Measurements from ENCODE around the gene APLP1. TPM values are rescaled to one million over a fixed set of nuclear protein-coding genes. Genes with fewer than 3 reads are reported as not detected.

Gene APLP1
- total and polyA plus RNA-seq, 2 experiments from 2014 or later: 30.2 to 36.0 TPM

DNA sequence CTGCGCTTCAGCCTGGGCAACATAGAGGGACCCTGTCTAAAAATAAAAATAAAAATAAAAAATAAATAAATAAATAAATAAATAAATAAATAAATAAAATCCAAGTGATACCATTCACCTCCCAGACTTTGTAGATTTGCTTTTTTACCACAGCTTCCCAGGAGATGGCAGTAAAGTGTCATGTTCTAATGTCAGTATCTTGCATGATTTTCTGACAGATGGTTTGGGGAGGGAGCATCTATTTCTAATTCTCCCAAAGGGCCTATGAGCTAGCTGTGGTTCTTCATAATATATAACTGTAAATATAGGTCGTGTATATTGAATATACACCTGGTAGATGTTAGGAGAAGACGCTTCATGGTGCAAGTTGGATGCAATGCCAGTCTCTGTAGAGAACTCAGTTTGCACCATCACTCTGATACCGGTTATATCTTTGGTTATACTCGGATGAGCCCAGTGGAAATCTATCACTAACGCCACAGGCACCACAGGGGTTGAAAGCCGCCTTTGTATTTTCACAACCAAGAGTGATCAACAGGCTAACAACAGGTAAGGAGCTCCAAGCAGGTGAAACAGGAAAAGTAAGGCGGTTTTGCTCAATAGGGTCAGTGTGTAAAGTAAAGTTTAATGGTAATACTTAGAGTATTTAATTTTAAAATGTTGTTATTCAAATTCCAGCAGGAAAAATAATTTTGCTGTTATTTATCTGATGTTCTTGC lies 13.9 kb downstream of the APLP1 start:
- H4K20me1 ChIP-seq (replicated peaks; ENCODE audit: insufficient read depth): no peaks in the 10 kb centered on the region; the same call in 1 of the 2 replicates
- H2AFZ ChIP-seq: no peak overlapping the region
- H3K27me3 ChIP-seq (ENCODE audit: insufficient read depth): 0 out of 2 replicates have a peak, but pooled peaks cover 4% of the 10 kb centered on the region
- H3K4me2 ChIP-seq: no peak overlapping the region
- no peak; the same call in 2 of the 3 replicates for ATAC-seq
- no peak for TF ChIP-seq ZNF114 (CRISPR knock-in tag; IDR thresholded peaks at IDR 0.05)
- TF ChIP-seq, protein P1, sequence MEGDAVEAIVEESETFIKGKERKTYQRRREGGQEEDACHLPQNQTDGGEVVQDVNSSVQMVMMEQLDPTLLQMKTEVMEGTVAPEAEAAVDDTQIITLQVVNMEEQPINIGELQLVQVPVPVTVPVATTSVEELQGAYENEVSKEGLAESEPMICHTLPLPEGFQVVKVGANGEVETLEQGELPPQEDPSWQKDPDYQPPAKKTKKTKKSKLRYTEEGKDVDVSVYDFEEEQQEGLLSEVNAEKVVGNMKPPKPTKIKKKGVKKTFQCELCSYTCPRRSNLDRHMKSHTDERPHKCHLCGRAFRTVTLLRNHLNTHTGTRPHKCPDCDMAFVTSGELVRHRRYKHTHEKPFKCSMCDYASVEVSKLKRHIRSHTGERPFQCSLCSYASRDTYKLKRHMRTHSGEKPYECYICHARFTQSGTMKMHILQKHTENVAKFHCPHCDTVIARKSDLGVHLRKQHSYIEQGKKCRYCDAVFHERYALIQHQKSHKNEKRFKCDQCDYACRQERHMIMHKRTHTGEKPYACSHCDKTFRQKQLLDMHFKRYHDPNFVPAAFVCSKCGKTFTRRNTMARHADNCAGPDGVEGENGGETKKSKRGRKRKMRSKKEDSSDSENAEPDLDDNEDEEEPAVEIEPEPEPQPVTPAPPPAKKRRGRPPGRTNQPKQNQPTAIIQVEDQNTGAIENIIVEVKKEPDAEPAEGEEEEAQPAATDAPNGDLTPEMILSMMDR (conservative IDR thresholded peaks at IDR 0.05; ENCODE audit: low read depth in 2 of 2): peak; percentile 62 to 73
- TF ChIP-seq, protein P2, sequence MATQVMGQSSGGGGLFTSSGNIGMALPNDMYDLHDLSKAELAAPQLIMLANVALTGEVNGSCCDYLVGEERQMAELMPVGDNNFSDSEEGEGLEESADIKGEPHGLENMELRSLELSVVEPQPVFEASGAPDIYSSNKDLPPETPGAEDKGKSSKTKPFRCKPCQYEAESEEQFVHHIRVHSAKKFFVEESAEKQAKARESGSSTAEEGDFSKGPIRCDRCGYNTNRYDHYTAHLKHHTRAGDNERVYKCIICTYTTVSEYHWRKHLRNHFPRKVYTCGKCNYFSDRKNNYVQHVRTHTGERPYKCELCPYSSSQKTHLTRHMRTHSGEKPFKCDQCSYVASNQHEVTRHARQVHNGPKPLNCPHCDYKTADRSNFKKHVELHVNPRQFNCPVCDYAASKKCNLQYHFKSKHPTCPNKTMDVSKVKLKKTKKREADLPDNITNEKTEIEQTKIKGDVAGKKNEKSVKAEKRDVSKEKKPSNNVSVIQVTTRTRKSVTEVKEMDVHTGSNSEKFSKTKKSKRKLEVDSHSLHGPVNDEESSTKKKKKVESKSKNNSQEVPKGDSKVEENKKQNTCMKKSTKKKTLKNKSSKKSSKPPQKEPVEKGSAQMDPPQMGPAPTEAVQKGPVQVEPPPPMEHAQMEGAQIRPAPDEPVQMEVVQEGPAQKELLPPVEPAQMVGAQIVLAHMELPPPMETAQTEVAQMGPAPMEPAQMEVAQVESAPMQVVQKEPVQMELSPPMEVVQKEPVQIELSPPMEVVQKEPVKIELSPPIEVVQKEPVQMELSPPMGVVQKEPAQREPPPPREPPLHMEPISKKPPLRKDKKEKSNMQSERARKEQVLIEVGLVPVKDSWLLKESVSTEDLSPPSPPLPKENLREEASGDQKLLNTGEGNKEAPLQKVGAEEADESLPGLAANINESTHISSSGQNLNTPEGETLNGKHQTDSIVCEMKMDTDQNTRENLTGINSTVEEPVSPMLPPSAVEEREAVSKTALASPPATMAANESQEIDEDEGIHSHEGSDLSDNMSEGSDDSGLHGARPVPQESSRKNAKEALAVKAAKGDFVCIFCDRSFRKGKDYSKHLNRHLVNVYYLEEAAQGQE (IDR thresholded peaks at IDR 0.05; ENCODE audit: unreplicated experiment): peak; percentile 29
- H3K9me2 ChIP-seq (ENCODE audit: insufficient read depth): no peaks in the 10 kb centered on the region
- peaks cover 14% of the 10 kb centered on the region for H3K4me1 Mint-ChIP-seq
- H3K4me3 Mint-ChIP-seq: no peak overlapping the region
- H3F3A ChIP-seq (replicated peaks; ENCODE audit: low read depth): 0 out of 2 replicates have a peak, but pooled peaks cover 3% of the 10 kb centered on the region
- peaks cover 21% of the 10 kb centered on the region for H3K27me3 Mint-ChIP-seq (ENCODE audit: insufficient read depth, low read depth, poor library complexity)
- H3K36me3 ChIP-seq (ENCODE audit: insufficient read depth): no peaks in the 10 kb centered on the region
- H3K9me3 Mint-ChIP-seq: no peaks in the 10 kb centered on the region; the same call in 2 of the 3 replicates
- H3K4me3 ChIP-seq: no peak overlapping the region
- peaks cover 5% of the 10 kb centered on the region; the same call in 1 of the 2 replicates for H3K4me1 ChIP-seq (ENCODE audit: insufficient read depth)
- H3K27ac Mint-ChIP-seq: no peak overlapping the region
- H3K36me3 Mint-ChIP-seq (ENCODE audit: low read depth): peaks cover 9% of the 10 kb centered on the region
- H3K27ac ChIP-seq (ENCODE audit: low read depth): no peak overlapping the region
- peak; percentile 68 for DNase-seq (ENCODE audit: low spot score)
- H3K79me2 ChIP-seq (replicated peaks; ENCODE audit: insufficient read depth): no peaks in the 10 kb centered on the region

DNA sequence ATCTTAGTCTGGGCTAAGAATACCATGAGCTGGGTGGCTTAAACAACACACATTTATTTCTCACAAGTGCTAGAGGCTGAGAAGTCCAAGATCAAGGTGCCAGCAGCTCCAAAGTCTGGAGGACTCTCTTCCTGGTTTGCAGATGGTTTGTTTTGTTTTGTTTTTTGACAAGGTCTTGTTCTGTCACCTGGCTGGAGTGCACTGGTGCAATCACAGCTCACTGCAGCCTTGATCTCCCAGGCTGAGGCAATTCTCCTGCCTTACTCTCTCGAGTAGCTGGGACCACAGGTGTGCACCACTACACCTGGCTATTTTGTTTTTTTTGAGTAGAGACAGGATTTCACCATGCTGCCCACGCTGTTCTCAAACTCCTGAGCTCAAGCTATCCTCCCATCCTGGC lies 15.5 kb downstream of the APLP1 start:
- no peak for ATAC-seq
- TF ChIP-seq JUNB (IDR thresholded peaks at IDR 0.05; ENCODE audit: unreplicated experiment) (no peak), STAT1 (IDR thresholded peaks at IDR 0.05; ENCODE audit: unreplicated experiment) (no peak), EZH2 (IDR thresholded peaks at IDR 0.05; ENCODE audit: low read depth, unreplicated experiment) (no peak), NANOG (IDR thresholded peaks at IDR 0.05; ENCODE audit: borderline replicate concordance) (no peak), ZNF114 (CRISPR knock-in tag; IDR thresholded peaks at IDR 0.05) (no peak), POLR2AphosphoS5 (IDR thresholded peaks at IDR 0.05; ENCODE audit: low read depth) (no peak), ZNF331 (CRISPR knock-in tag; IDR thresholded peaks at IDR 0.05; ENCODE audit: low read depth) (no peak)
- TF ChIP-seq, protein P1 (conservative IDR thresholded peaks at IDR 0.05; ENCODE audit: low read depth in 2 of 2): no peak
- TF ChIP-seq, protein P3, sequence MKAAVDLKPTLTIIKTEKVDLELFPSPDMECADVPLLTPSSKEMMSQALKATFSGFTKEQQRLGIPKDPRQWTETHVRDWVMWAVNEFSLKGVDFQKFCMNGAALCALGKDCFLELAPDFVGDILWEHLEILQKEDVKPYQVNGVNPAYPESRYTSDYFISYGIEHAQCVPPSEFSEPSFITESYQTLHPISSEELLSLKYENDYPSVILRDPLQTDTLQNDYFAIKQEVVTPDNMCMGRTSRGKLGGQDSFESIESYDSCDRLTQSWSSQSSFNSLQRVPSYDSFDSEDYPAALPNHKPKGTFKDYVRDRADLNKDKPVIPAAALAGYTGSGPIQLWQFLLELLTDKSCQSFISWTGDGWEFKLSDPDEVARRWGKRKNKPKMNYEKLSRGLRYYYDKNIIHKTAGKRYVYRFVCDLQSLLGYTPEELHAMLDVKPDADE (IDR thresholded peaks at IDR 0.05): no peak

More for the DNA sequence above, 15.5 kb downstream of the APLP1 start:
- H3K27me3 Mint-ChIP-seq (ENCODE audit: insufficient read depth, low read depth, poor library complexity): peaks cover 17% of the 10 kb centered on the region
- H3K4me2 ChIP-seq: no peak overlapping the region
- peaks cover 25% of the 10 kb centered on the region for H3K36me3 Mint-ChIP-seq (ENCODE audit: low read depth)
- no peak overlapping the region for H3K4me3 ChIP-seq
- H3F3A ChIP-seq (replicated peaks; ENCODE audit: low read depth): 0 out of 2 replicates have a peak, but pooled peaks cover 3% of the 10 kb centered on the region
- no peaks in the 10 kb centered on the region for H3K79me2 ChIP-seq (replicated peaks; ENCODE audit: insufficient read depth)
- no peak for DNase-seq (ENCODE audit: low spot score)
- H3K9me2 ChIP-seq (ENCODE audit: insufficient read depth): no peaks in the 10 kb centered on the region
- no peaks in the 10 kb centered on the region; the same call in none of the 2 replicates for H4K20me1 ChIP-seq (replicated peaks; ENCODE audit: insufficient read depth)
- no peak overlapping the region for H2AFZ ChIP-seq
- H3K27ac ChIP-seq (ENCODE audit: low read depth): no peak overlapping the region
- H3K27ac Mint-ChIP-seq: no peak overlapping the region
- peaks cover 8% of the 10 kb centered on the region for H3K4me1 Mint-ChIP-seq
- H3K4me3 Mint-ChIP-seq: no peak overlapping the region
- 0 out of 2 replicates have a peak, but pooled peaks cover under 1% of the 10 kb centered on the region for H3K27me3 ChIP-seq (ENCODE audit: insufficient read depth)
- peaks cover 5% of the 10 kb centered on the region; the same call in 1 of the 2 replicates for H3K4me1 ChIP-seq (ENCODE audit: insufficient read depth)
- no peaks in the 10 kb centered on the region for H3K9me3 Mint-ChIP-seq
- 0 out of 2 replicates have a peak, but pooled peaks cover 3% of the 10 kb centered on the region for H3K36me3 ChIP-seq (ENCODE audit: insufficient read depth)

Measured in GM23338 (cell line).